ENCODE results near the gene GALP.

GRCh38 chr19:56161534-56161933 lies 14.3 kb upstream of the GALP start:
- TF ChIP-seq POLR2A (IDR thresholded peaks at IDR 0.05) (no peak), CTCF (IDR thresholded peaks at IDR 0.05) (no peak)

Measured in uterus (tissue), 2 donors.